Karpas-422 (cell line): ENCODE data around the gene KCNQ1. TPM values are rescaled to one million over a fixed set of nuclear protein-coding genes. Genes with fewer than 3 reads are reported as not detected.

Experiments
- DNase-seq: peaks from one replicate; pipeline ENCODE4 v3.0.0-alpha.2; 2015
- H2AFZ ChIP-seq: fragments of 200-600 bp; sonication (generic); 2 replicates; pipeline ENCODE4 v1.6.1; 2014; ENCODE audit warnings: antibody characterized with exemption, low read length, mixed read lengths
- H3K27ac ChIP-seq: fragments of 200-600 bp; sonication (generic); 2 replicates; pipeline ENCODE4 v1.5.1; 2014; ENCODE audit warnings: mild to moderate bottlenecking, low read length, moderate library complexity
- H3K27me3 ChIP-seq: fragments of 200-600 bp; sonication (generic); 2 replicates; pipeline ENCODE4 v1.6.1; 2014; ENCODE audit warnings: low read length, mixed read lengths
- H3K36me3 ChIP-seq: fragments of 200-600 bp; sonication (generic); 2 replicates; pipeline ENCODE4 v1.6.1; 2014; ENCODE audit warnings: low read length, mixed read lengths; ENCODE audit not compliant: insufficient read depth
- H3K4me1 ChIP-seq: fragments of 200-600 bp; sonication (generic); 2 replicates; pipeline ENCODE4 v1.6.1; 2014; ENCODE audit warnings: mild to moderate bottlenecking, low read length, mixed read lengths
- H3K4me2 ChIP-seq: fragments of 200-600 bp; sonication (generic); 2 replicates; pipeline ENCODE4 v1.6.1; 2014; ENCODE audit warnings: low read length, low read depth, mild to moderate bottlenecking; ENCODE audit not compliant: poor library complexity, severe bottlenecking
- H3K4me3 ChIP-seq: fragments of 200-600 bp; sonication (generic); 2 replicates; pipeline ENCODE4 v1.5.1; 2014; ENCODE audit warnings: mild to moderate bottlenecking, antibody characterized with exemption, low read length, mixed read lengths
- H3K79me2 ChIP-seq: fragments of 200-600 bp; sonication (generic); 2 replicates; pipeline ENCODE4 v1.6.1; 2014; ENCODE audit warnings: mild to moderate bottlenecking, low read length, mixed read lengths
- H3K9ac ChIP-seq: fragments of 200-600 bp; sonication (generic); 2 replicates; pipeline ENCODE4 v1.6.0; 2014; ENCODE audit warnings: low read length
- H3K9me2 ChIP-seq: fragments of 200-600 bp; sonication (generic), shearing (Covaris generic); replicated peaks from 2 replicates; pipeline ENCODE4 v1.6.0; 2014; ENCODE audit warnings: mild to moderate bottlenecking, low read length, moderate library complexity; ENCODE audit not compliant: insufficient read depth
- H3K9me3 ChIP-seq: fragments of 300-700, 200-600 bp; sonication (generic); 2 replicates; pipeline ENCODE4 v1.6.1; 2014; ENCODE audit warnings: low read length, mixed read lengths
- H4K20me1 ChIP-seq: fragments of 200-600 bp; sonication (generic); 2 replicates; pipeline ENCODE4 v1.6.1; 2014; ENCODE audit warnings: mild to moderate bottlenecking, antibody characterized with exemption, low read length, low read depth; ENCODE audit not compliant: insufficient read depth
- total RNA-seq: library from RNA; depleted of rRNA; stranded (reverse); fragments of >200 nt; shearing (Covaris generic); gene quantifications from 2 replicates; pipeline ENCODE4 v1.2.3, GENCODE V29; 2014; ENCODE audit warnings: low replicate concordance

Gene KCNQ1
- total RNA-seq, 1 experiment from 2014 or later: not detected

DNA sequence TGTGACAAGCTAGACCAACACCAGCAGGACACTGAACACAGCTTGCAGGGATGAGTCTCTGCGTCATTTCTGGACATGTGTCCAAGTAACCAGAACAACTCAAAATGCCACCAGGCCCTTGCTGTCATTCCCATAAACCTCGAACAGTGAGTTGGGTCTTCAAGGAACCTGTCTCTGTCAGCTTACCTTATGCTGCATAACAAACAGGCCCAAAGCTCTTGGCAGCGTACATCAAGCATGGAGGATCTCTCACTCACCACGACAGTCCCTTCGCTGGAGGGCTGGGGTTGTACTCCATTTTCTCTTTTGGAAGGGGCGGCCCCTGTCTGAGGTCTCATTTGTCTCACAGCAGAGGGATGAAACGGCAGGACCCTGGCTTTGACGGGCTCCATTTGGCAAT lies 434.0 kb downstream of the KCNQ1 start:
- H3K79me2 ChIP-seq: no peaks in the 10 kb centered on the region
- no peak overlapping the region for H3K4me2 ChIP-seq
- H3K4me3 ChIP-seq: no peak overlapping the region
- H3K27me3 ChIP-seq: no peaks in the 10 kb centered on the region
- no peaks in the 10 kb centered on the region for H3K4me1 ChIP-seq
- H2AFZ ChIP-seq: no peak overlapping the region
- H3K9me3 ChIP-seq: no peaks in the 10 kb centered on the region
- no peak overlapping the region for H3K27ac ChIP-seq
- no peak for DNase-seq
- H4K20me1 ChIP-seq: no peaks in the 10 kb centered on the region
- H3K36me3 ChIP-seq: no peaks in the 10 kb centered on the region
- H3K9me2 ChIP-seq: no peaks in the 10 kb centered on the region
- H3K9ac ChIP-seq: no peak overlapping the region

DNA sequence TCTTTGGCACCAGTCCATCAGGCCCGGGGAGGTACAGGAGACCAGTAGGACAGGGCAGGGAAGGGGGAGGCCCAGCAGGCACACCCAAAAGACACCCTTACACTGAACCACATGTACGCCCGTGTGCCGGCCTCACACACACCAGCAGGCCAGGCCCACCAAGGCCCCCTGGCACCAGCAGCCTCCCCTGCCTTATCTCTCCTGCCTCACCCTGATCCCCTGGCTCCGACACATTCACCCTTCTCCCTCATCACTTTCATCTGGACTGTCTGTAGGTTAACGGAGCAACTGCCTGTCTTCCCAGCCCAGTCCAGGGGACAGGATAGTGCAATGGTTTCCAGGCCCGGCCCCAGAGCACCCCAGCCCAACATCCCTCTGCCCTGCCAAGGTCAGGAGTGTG lies 435.8 kb downstream of the KCNQ1 start:
- Histone ChIP-seq H3K4me1 (no peaks in the 10 kb centered on the region), H3K9me2 (no peaks in the 10 kb centered on the region), H3K27me3 (no peaks in the 10 kb centered on the region), H3K27ac (no peak overlapping the region), H4K20me1 (no peaks in the 10 kb centered on the region), H3K36me3 (no peaks in the 10 kb centered on the region), H2AFZ (no peak overlapping the region), H3K9me3 (no peaks in the 10 kb centered on the region), H3K4me3 (no peak overlapping the region), H3K79me2 (no peaks in the 10 kb centered on the region), H3K4me2 (no peak overlapping the region), H3K9ac (no peak overlapping the region)
- DNase-seq: no peak

- no peak overlapping the region for H3K4me2 ChIP-seq
Measured at GRCh38 chr11:2881076-2881980, 436.5 kb downstream of the KCNQ1 start.

DNA sequence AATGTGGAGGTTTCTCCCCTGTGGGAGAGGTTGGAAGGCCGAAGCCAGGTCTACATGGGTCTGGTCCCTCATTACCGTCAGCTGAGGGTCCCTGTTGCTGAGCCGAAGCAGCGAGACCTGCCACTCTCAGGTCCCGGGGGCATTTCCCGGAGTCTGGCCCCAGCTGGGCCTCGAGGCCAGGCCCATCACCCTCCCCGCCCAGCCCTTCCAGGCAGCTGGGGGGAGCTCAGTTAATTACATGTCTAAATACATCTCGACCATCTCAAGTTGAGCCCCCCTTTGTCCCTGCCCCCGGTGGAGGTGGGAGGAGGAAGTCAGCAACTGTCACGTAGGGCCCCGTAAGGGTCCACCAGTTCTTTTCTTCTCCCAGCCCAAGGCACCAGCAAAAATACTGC lies 437.2 kb downstream of the KCNQ1 start:
- Histone ChIP-seq H3K4me1 (no peaks in the 10 kb centered on the region), H2AFZ (no peak overlapping the region)

More at GRCh38 chr11:2881076-2881980, 436.5 kb downstream of the KCNQ1 start:
- no peaks in the 10 kb centered on the region for H3K9me2 ChIP-seq
- H2AFZ ChIP-seq: no peak overlapping the region
- H3K27ac ChIP-seq: no peak overlapping the region
- no peak for DNase-seq
- no peaks in the 10 kb centered on the region for H3K4me1 ChIP-seq
- no peak overlapping the region for H3K9ac ChIP-seq
- no peaks in the 10 kb centered on the region for H3K9me3 ChIP-seq
- no peaks in the 10 kb centered on the region for H3K27me3 ChIP-seq
- no peaks in the 10 kb centered on the region for H3K36me3 ChIP-seq
- no peak overlapping the region for H3K4me3 ChIP-seq
- no peaks in the 10 kb centered on the region for H3K79me2 ChIP-seq
- H4K20me1 ChIP-seq: no peaks in the 10 kb centered on the region

DNA sequence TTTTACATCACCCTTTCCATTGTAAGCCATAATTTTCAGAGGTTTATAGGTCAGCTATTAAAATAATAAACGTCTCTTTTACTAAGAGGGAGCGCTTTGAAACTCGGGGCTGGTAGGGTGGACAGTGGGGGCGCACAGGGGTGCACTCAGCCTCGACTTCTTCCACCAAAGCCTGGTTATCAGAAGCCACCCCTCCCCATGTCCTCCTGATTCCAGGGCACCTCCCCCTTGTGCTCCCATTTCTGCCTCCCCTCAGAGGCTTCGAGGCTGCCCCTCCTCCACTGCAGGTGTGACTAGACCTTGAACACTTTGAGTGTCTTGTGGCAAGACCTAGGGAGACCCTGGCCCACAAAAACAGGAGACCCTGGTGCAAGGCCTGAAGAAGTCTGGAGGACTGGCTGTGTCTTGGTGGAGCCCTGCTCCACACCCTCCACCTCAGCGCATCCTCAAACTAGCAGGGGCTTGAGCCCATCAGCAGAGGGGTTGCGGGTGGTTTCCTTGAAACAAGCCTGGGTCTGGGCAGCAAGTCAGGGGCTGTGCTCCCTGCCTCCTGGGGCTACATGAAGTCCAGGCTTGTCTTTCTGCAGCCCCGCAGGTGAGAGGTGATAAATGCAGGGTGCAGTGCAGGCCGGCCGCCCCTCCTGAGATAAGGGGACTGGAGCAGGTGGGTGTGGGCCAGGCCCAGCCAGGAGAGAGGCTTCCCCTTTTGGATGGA lies 437.7 kb downstream of the KCNQ1 start:
- H3K9ac ChIP-seq: no peak overlapping the region
- H3K4me2 ChIP-seq: no peak overlapping the region
- no peaks in the 10 kb centered on the region for H3K4me1 ChIP-seq
- no peak overlapping the region for H3K27ac ChIP-seq
- H2AFZ ChIP-seq: no peak overlapping the region
- no peaks in the 10 kb centered on the region for H3K9me3 ChIP-seq
- H3K27me3 ChIP-seq: no peaks in the 10 kb centered on the region
- H4K20me1 ChIP-seq: no peaks in the 10 kb centered on the region
- no peak overlapping the region for H3K4me3 ChIP-seq
- no peaks in the 10 kb centered on the region for H3K9me2 ChIP-seq
- no peaks in the 10 kb centered on the region for H3K79me2 ChIP-seq
- no peaks in the 10 kb centered on the region for H3K36me3 ChIP-seq
- no peak for DNase-seq

More for the DNA sequence above, 437.2 kb downstream of the KCNQ1 start:
- no peak for DNase-seq
- H3K36me3 ChIP-seq: no peaks in the 10 kb centered on the region
- H3K9me3 ChIP-seq: no peaks in the 10 kb centered on the region
- no peaks in the 10 kb centered on the region for H3K27me3 ChIP-seq
- H3K27ac ChIP-seq: no peak overlapping the region
- H4K20me1 ChIP-seq: no peaks in the 10 kb centered on the region
- no peaks in the 10 kb centered on the region for H3K79me2 ChIP-seq
- no peaks in the 10 kb centered on the region for H3K9me2 ChIP-seq
- no peak overlapping the region for H3K4me2 ChIP-seq
- no peak overlapping the region for H3K4me3 ChIP-seq
- H3K9ac ChIP-seq: no peak overlapping the region

- Histone ChIP-seq H2AFZ (no peak overlapping the region), H4K20me1 (no peaks in the 10 kb centered on the region), H3K27ac (no peak overlapping the region), H3K9me3 (no peaks in the 10 kb centered on the region), H3K4me2 (no peak overlapping the region), H3K9ac (no peak overlapping the region), H3K9me2 (no peaks in the 10 kb centered on the region), H3K4me3 (no peak overlapping the region), H3K36me3 (no peaks in the 10 kb centered on the region), H3K27me3 (no peaks in the 10 kb centered on the region), H3K79me2 (no peaks in the 10 kb centered on the region), H3K4me1 (no peaks in the 10 kb centered on the region)
- DNase-seq: no peak
Measured at GRCh38 chr11:2883640-2883978, 438.8 kb downstream of the KCNQ1 start.

GRCh38 chr11:2883979-2884815 lies 439.4 kb downstream of the KCNQ1 start:
- Histone ChIP-seq H3K27me3 (no peaks in the 10 kb centered on the region), H2AFZ (no peak overlapping the region)

More at GRCh38 chr11:2883979-2884815, 439.4 kb downstream of the KCNQ1 start:
- no peak for DNase-seq
- no peaks in the 10 kb centered on the region for H3K9me2 ChIP-seq
- no peaks in the 10 kb centered on the region for H4K20me1 ChIP-seq
- no peaks in the 10 kb centered on the region for H3K4me1 ChIP-seq
- H3K4me2 ChIP-seq: no peak overlapping the region
- no peaks in the 10 kb centered on the region for H3K79me2 ChIP-seq
- no peaks in the 10 kb centered on the region for H3K36me3 ChIP-seq
- H3K4me3 ChIP-seq: no peak overlapping the region
- no peaks in the 10 kb centered on the region for H3K9me3 ChIP-seq
- H3K9ac ChIP-seq: no peak overlapping the region
- no peak overlapping the region for H3K27ac ChIP-seq
